T-helper 9 cell (primary cell): ENCODE measurements around the gene WWOX.
"Not testable (repeated sequence)": the region's sequence is repeated elsewhere in the genome, so short reads cannot be mapped to it uniquely, and the experiment has no call there.

ENCODE experiments used
- DNase-seq: peaks from one replicate; pipeline ENCODE4 v3.0.0-alpha.2; 2020

Gene WWOX

GRCh38 chr16:78592111-78592510, 492.7 kb downstream of the WWOX start:
- DNase-seq: no peak

GRCh38 chr16:78593352-78593751, 493.9 kb downstream of the WWOX start:
- no peak for DNase-seq

GRCh38 chr16:78594191-78594590, 494.7 kb downstream of the WWOX start:
- DNase-seq: no peak

GRCh38 chr16:78596348-78596995, 497.0 kb downstream of the WWOX start:
- no peak for DNase-seq

GRCh38 chr16:78596996-78597422, 497.6 kb downstream of the WWOX start:
- DNase-seq: no peak

GRCh38 chr16:78597809-78598570, 498.5 kb downstream of the WWOX start:
- no peak for DNase-seq

- no peak for DNase-seq
Observed at GRCh38 chr16:78599271-78599670, 499.8 kb downstream of the WWOX start.

GRCh38 chr16:78604423-78605062, 505.1 kb downstream of the WWOX start:
- not testable (repeated sequence) for DNase-seq

GRCh38 chr16:78605548-78606101, 506.2 kb downstream of the WWOX start:
- DNase-seq: no peak

GRCh38 chr16:78606545-78606944, 507.1 kb downstream of the WWOX start:
- DNase-seq: no peak

- DNase-seq: no peak
Observed at GRCh38 chr16:78607022-78607421, 507.6 kb downstream of the WWOX start.

GRCh38 chr16:78607465-78607864, 508.0 kb downstream of the WWOX start:
- DNase-seq: no peak

GRCh38 chr16:78608305-78608776, 508.9 kb downstream of the WWOX start:
- DNase-seq: no peak

- DNase-seq: no peak
Observed at GRCh38 chr16:78609402-78610274, 510.2 kb downstream of the WWOX start.

GRCh38 chr16:78611318-78611717, 511.9 kb downstream of the WWOX start:
- DNase-seq: no peak

GRCh38 chr16:78619811-78620210, 520.4 kb downstream of the WWOX start:
- DNase-seq: no peak

GRCh38 chr16:78620291-78620690, 520.8 kb downstream of the WWOX start:
- DNase-seq: no peak

- no peak for DNase-seq
Observed at GRCh38 chr16:78623796-78624195, 524.3 kb downstream of the WWOX start.

- DNase-seq: no peak
Observed at GRCh38 chr16:78624366-78624765, 524.9 kb downstream of the WWOX start.

GRCh38 chr16:78628461-78629045, 529.1 kb downstream of the WWOX start:
- DNase-seq: no peak

- DNase-seq: no peak
Observed at GRCh38 chr16:78629173-78629572, 529.7 kb downstream of the WWOX start.

GRCh38 chr16:78630102-78630501, 530.6 kb downstream of the WWOX start:
- DNase-seq: no peak
